Endothelial cell (in vitro differentiated cells): ENCODE measurements around the gene SLAMF1. TPM values are rescaled to one million over a fixed set of nuclear protein-coding genes. Genes with fewer than 3 reads are reported as not detected.

Experiments
- DNase-seq: peaks from one replicate; pipeline ENCODE4 v3.0.0; 2021; ENCODE audit warnings: low spot score
- H3K27ac Mint-ChIP-seq: one replicate; pipeline ENCODE4 v1.8.0; 2021; ENCODE audit warnings: mixed read lengths, inconsistent platforms; ENCODE audit not compliant: unreplicated experiment
- H3K27me3 Mint-ChIP-seq: one replicate; pipeline ENCODE4 v1.8.0; 2021; ENCODE audit warnings: mild to moderate bottlenecking, moderate library complexity, mixed read lengths, inconsistent platforms; ENCODE audit not compliant: unreplicated experiment
- H3K36me3 Mint-ChIP-seq: one replicate; pipeline ENCODE4 v1.8.0; 2021; ENCODE audit warnings: mild to moderate bottlenecking, low read depth, mixed read lengths, inconsistent platforms; ENCODE audit not compliant: unreplicated experiment
- H3K4me1 Mint-ChIP-seq: one replicate; pipeline ENCODE4 v1.8.0; 2021; ENCODE audit warnings: mild to moderate bottlenecking, mixed read lengths, inconsistent platforms; ENCODE audit not compliant: unreplicated experiment
- H3K4me3 Mint-ChIP-seq: one replicate; pipeline ENCODE4 v1.8.0; 2021; ENCODE audit warnings: mild to moderate bottlenecking, mixed read lengths, inconsistent platforms; ENCODE audit not compliant: unreplicated experiment
- H3K9me3 Mint-ChIP-seq: one replicate; pipeline ENCODE4 v1.8.0; 2021; ENCODE audit warnings: mixed read lengths, inconsistent platforms; ENCODE audit not compliant: unreplicated experiment
- CTCF ChIP-seq: fragments of 200-600 bp; sonication (generic); IDR thresholded peaks from one replicate; pipeline ENCODE4 v1.5.0; 2021; ENCODE audit warnings: antibody characterized with exemption; ENCODE audit not compliant: unreplicated experiment
- total RNA-seq: library from RNA; stranded (reverse); fragmentation: NEBNext Ultra II Directional; extraction: Animal tissue kit (Norgen Biotek cat#: 25700); gene quantifications from one replicate; pipeline ENCODE4 v1.2.1, GENCODE V29; 2021; ENCODE audit not compliant: unreplicated experiment

SLAMF1 gene
- total RNA-seq, 1 donor from 2014 or later = not detected

GRCh38 chr1:160636547-160636946, 10.3 kb downstream of the SLAMF1 start:
- no peaks in the 10 kb centered on the region for H3K36me3 Mint-ChIP-seq
- H3K27me3 Mint-ChIP-seq = peaks cover 8% of the 10 kb centered on the region
- H3K4me1 Mint-ChIP-seq = peaks cover 28% of the 10 kb centered on the region
- no peak for DNase-seq
- no peaks in the 10 kb centered on the region for H3K9me3 Mint-ChIP-seq
- no peak for TF ChIP-seq CTCF
- no peak overlapping the region for H3K4me3 Mint-ChIP-seq
- no peak overlapping the region for H3K27ac Mint-ChIP-seq

GRCh38 chr1:160636076-160636475, 10.8 kb downstream of the SLAMF1 start:
- H3K27me3 Mint-ChIP-seq = peaks cover 8% of the 10 kb centered on the region
- no peaks in the 10 kb centered on the region for H3K9me3 Mint-ChIP-seq
- no peak for DNase-seq
- no peaks in the 10 kb centered on the region for H3K36me3 Mint-ChIP-seq
- H3K27ac Mint-ChIP-seq = no peak overlapping the region
- H3K4me3 Mint-ChIP-seq = no peak overlapping the region
- H3K4me1 Mint-ChIP-seq = peaks cover 28% of the 10 kb centered on the region
- TF ChIP-seq CTCF = no peak

- no peak for DNase-seq
- peaks cover 8% of the 10 kb centered on the region for H3K27me3 Mint-ChIP-seq
- no peaks in the 10 kb centered on the region for H3K9me3 Mint-ChIP-seq
- H3K4me3 Mint-ChIP-seq = no peak overlapping the region
- H3K36me3 Mint-ChIP-seq = no peaks in the 10 kb centered on the region
- H3K27ac Mint-ChIP-seq = no peak overlapping the region
- no peak for TF ChIP-seq CTCF
- H3K4me1 Mint-ChIP-seq = peaks cover 27% of the 10 kb centered on the region
These were observed 12.0 kb downstream of the SLAMF1 start for GRCh38 chr1:160634543-160635491.

GRCh38 chr1:160633330-160633903, 13.4 kb downstream of the SLAMF1 start:
- TF ChIP-seq CTCF = no peak
- H3K36me3 Mint-ChIP-seq = no peaks in the 10 kb centered on the region
- DNase-seq = no peak
- H3K27me3 Mint-ChIP-seq = peaks cover 6% of the 10 kb centered on the region
- H3K4me1 Mint-ChIP-seq = peaks cover 23% of the 10 kb centered on the region
- no peak overlapping the region for H3K4me3 Mint-ChIP-seq
- no peaks in the 10 kb centered on the region for H3K9me3 Mint-ChIP-seq
- H3K27ac Mint-ChIP-seq = no peak overlapping the region
